SK-N-SH (cell line): ENCODE results near the gene PLOD1.

Experiments used
- CTCF ChIP-seq: fragments of 200-600 bp; sonication (generic); IDR thresholded peaks from 2 replicates; pipeline ENCODE4 v1.6.1; 2017; ENCODE audit warnings: antibody characterized with exemption, mild to moderate bottlenecking, moderate library complexity
- EZH2phosphoT487 ChIP-seq: fragments of 200-600 bp; sonication (generic); IDR thresholded peaks from 2 replicates; pipeline ENCODE4 v1.6.1; 2017; ENCODE audit warnings: low read depth, mixed run types, mild to moderate bottlenecking, antibody characterized with exemption, moderate library complexity, borderline replicate concordance
- POLR2AphosphoS5 ChIP-seq: IDR thresholded peaks from 2 replicates; pipeline ENCODE4 v1.6.1; 2012; ENCODE audit warnings: low read depth, low read length
- RAD21 ChIP-seq: IDR thresholded peaks from 2 replicates; pipeline ENCODE4 v1.6.1; 2012; ENCODE audit warnings: mild to moderate bottlenecking, low read length
- RFX5 ChIP-seq: IDR thresholded peaks from 2 replicates; pipeline ENCODE4 v1.6.1; 2012; ENCODE audit warnings: mild to moderate bottlenecking, improper control_type of control experiment, low read length
- SIN3A ChIP-seq: IDR thresholded peaks from 2 replicates; pipeline ENCODE4 v1.6.1; 2012; ENCODE audit warnings: low read depth, mild to moderate bottlenecking, low read length, moderate library complexity, borderline replicate concordance
- TAF1 ChIP-seq: IDR thresholded peaks from 2 replicates; pipeline ENCODE4 v1.6.1; 2012; ENCODE audit warnings: low read depth, mild to moderate bottlenecking, low read length, moderate library complexity, borderline replicate concordance
- YY1 ChIP-seq: IDR thresholded peaks from 2 replicates; pipeline ENCODE4 v1.4.0; 2012; ENCODE audit warnings: low read depth, mild to moderate bottlenecking
- TF ChIP-seq, protein P1 (sequence below): IDR thresholded peaks from 2 replicates; pipeline ENCODE4 v1.4.0; 2012; ENCODE audit warnings: low read depth
- TF ChIP-seq, protein P2 (sequence below): IDR thresholded peaks from 2 replicates; pipeline ENCODE4 v1.6.1; 2012; ENCODE audit warnings: mild to moderate bottlenecking, low read depth, low read length, moderate library complexity
- TF ChIP-seq, protein P3 (sequence below): IDR thresholded peaks from 2 replicates; pipeline ENCODE4 v1.4.0; 2012; ENCODE audit warnings: low read depth, borderline replicate concordance

DNA sequence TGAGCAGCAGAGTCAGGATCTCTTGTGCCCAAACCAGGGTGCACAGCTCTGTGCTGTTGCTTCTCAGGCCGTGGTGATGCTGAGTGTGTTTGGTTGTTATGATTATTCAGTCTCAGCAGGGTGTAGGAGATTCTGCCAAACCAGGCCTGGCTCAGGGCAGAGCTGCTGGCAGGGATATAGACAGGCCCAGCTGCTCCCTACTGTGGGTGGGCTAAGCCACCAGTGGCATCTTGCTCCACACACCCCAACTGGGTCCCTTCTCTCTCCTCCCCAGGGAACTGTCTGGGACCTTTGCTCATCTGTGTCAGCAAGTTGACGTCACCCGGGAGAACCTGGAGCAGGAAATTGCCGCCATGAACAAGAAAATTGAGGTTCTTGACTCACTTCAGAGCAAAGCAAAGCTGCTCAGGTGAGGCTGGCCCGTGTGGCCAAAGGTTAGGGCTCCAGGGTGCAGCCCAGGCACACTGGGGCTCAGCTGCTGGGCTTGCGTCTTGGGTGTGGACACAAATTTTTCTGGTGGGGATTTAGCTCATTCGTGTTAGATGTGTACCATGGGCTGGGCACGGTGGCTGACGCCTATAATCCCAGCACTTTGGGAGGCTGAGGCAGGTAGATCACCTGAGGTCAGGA is 74.9 kb downstream of the PLOD1 start:
- no peak for TF ChIP-seq RAD21
- TF ChIP-seq CTCF = no peak
- TF ChIP-seq, protein P1, sequence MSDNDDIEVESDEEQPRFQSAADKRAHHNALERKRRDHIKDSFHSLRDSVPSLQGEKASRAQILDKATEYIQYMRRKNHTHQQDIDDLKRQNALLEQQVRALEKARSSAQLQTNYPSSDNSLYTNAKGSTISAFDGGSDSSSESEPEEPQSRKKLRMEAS = no peak
- no peak for TF ChIP-seq SIN3A
- TF ChIP-seq YY1 = no peak
- TF ChIP-seq, protein P2, sequence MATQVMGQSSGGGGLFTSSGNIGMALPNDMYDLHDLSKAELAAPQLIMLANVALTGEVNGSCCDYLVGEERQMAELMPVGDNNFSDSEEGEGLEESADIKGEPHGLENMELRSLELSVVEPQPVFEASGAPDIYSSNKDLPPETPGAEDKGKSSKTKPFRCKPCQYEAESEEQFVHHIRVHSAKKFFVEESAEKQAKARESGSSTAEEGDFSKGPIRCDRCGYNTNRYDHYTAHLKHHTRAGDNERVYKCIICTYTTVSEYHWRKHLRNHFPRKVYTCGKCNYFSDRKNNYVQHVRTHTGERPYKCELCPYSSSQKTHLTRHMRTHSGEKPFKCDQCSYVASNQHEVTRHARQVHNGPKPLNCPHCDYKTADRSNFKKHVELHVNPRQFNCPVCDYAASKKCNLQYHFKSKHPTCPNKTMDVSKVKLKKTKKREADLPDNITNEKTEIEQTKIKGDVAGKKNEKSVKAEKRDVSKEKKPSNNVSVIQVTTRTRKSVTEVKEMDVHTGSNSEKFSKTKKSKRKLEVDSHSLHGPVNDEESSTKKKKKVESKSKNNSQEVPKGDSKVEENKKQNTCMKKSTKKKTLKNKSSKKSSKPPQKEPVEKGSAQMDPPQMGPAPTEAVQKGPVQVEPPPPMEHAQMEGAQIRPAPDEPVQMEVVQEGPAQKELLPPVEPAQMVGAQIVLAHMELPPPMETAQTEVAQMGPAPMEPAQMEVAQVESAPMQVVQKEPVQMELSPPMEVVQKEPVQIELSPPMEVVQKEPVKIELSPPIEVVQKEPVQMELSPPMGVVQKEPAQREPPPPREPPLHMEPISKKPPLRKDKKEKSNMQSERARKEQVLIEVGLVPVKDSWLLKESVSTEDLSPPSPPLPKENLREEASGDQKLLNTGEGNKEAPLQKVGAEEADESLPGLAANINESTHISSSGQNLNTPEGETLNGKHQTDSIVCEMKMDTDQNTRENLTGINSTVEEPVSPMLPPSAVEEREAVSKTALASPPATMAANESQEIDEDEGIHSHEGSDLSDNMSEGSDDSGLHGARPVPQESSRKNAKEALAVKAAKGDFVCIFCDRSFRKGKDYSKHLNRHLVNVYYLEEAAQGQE = no peak
- TF ChIP-seq POLR2AphosphoS5 = no peak
- no peak for TF ChIP-seq RFX5
- TF ChIP-seq, protein P3, sequence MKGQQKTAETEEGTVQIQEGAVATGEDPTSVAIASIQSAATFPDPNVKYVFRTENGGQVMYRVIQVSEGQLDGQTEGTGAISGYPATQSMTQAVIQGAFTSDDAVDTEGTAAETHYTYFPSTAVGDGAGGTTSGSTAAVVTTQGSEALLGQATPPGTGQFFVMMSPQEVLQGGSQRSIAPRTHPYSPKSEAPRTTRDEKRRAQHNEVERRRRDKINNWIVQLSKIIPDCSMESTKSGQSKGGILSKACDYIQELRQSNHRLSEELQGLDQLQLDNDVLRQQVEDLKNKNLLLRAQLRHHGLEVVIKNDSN = no peak
- no peak for TF ChIP-seq EZH2phosphoT487
- no peak for TF ChIP-seq TAF1
